ENCODE measurements around the gene MISP.

GRCh38 chr19:812049-812746 is 61.3 kb downstream of the MISP start:
- TF ChIP-seq CTCF (IDR thresholded peaks at IDR 0.05) (no peak), POLR2AphosphoS5 (IDR thresholded peaks at IDR 0.05; ENCODE audit: insufficient read depth in 1 of 2, low read depth in 1 of 2) (no peak)

Measured in vagina (tissue), 2 donors.